ENCODE data around the gene EFS.

The EFS gene

GRCh38 chr14:23324455-23324846, 40.5 kb downstream of the EFS start:
- no peak for DNase-seq

- DNase-seq: no peak
These were observed 41.0 kb downstream of the EFS start for GRCh38 chr14:23323838-23324454.

GRCh38 chr14:23322568-23323517, 42.1 kb downstream of the EFS start:
- no peak for DNase-seq

GRCh38 chr14:23321572-23322547, 43.1 kb downstream of the EFS start:
- DNase-seq: no peak

- DNase-seq: peak; percentile 100
These were observed 44.1 kb downstream of the EFS start, which contains the start of gene PABPN1 for GRCh38 chr14:23320584-23321571. Gene PABPN1, plus strand, starts transcription at chr14:23321457. Its CDS starts 13 bp downstream, at chr14:23321470.

- peak; percentile 35 for DNase-seq
These were observed 45.0 kb downstream of the EFS start for GRCh38 chr14:23319746-23320583.

- DNase-seq: no peak
These were observed 48.7 kb downstream of the EFS start for GRCh38 chr14:23316300-23316699.

GRCh38 chr14:23310546-23310945, 54.4 kb downstream of the EFS start:
- DNase-seq: no peak

GRCh38 chr14:23308721-23309445, 56.1 kb downstream of the EFS start:
- DNase-seq: no peak

- DNase-seq: no peak
These were observed 57.0 kb downstream of the EFS start for GRCh38 chr14:23307687-23308644.

- DNase-seq: no peak
These were observed 57.8 kb downstream of the EFS start for GRCh38 chr14:23307146-23307530.

GRCh38 chr14:23306412-23307145, 58.4 kb downstream of the EFS start, which contains the start of gene BCL2L2:
Gene BCL2L2, plus strand, starts transcription at chr14:23306833. Its CDS starts 935 bp downstream, at chr14:23307768.
- peak; percentile 83 for DNase-seq
